Measurements from ENCODE around the gene EN2. TPM values are rescaled to one million over a fixed set of nuclear protein-coding genes. Genes with fewer than 3 reads are reported as not detected.

EN2 gene
- total and polyA plus RNA-seq, 2 of the 13 experiments (the other 11 are each of a cell fraction or from before 2014, with no cell fraction given): not detected

DNA sequence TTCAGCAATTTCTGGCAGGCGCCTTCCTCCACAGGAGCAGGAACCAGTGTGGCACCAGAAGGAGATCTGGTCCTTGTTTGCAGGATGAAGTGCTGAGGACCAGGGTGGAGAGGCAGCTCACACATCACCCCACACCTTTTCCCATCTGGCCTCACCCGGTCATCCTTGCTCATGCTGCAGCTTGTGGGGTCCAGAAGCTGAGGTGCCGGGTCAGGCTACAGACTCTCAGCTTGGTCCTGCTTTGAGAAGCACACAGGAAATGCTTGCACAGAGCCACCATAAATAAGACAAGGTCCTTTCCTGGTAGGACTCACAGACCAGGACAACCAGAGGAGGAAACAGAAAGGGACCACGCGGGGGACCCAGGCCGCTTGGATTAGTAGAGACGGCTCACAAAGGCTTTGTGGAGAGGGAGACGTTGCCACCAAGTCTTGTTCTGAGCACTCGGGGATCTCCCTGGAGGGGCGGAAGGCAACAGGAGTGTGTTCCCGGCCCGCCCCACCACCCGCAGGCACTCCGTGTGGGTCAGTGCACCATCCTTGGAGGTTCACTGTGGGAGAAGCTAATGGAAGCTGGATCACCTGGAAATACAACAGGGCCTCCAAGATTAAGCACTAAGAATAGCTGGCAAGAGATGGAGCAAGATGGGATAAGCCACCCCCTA, 29.6 kb upstream of the EN2 start:
- Histone ChIP-seq H4K20me1 (ENCODE audit: insufficient read depth, low read length) (no peaks in the 10 kb centered on the region), H3K36me3 (replicated peaks in 1 of 2; ENCODE audit: control insufficient read depth in 1 of 2, insufficient read depth in 2 of 2, low read length in 2 of 2) (no peaks in the 10 kb centered on the region), H3K9ac (ENCODE audit: insufficient read depth, low read depth, low read length) (no peak overlapping the region), H3K4me3 (replicated peaks in 1 of 3; ENCODE audit: insufficient read depth in 1 of 3, low read depth in 2 of 3, low read length in 3 of 3) (no peak overlapping the region), H3K9me3 (ENCODE audit: low read length) (no peaks in the 10 kb centered on the region), H3K79me2 (ENCODE audit: insufficient read depth, low read length) (no peaks in the 10 kb centered on the region), H3K27ac (ENCODE audit: extremely low read length, insufficient read depth, low read length) (no peak overlapping the region), H3K4me2 (ENCODE audit: low read depth, low read length) (no peak overlapping the region), H2AFZ (ENCODE audit: low read length) (no peak overlapping the region), H3K27me3 (ENCODE audit: control insufficient read depth in 1 of 2, insufficient read depth in 2 of 2, low read length in 2 of 2) (peaks cover 25 to 91% of the 10 kb centered on the region in 2 experiments), H3K4me1 (ENCODE audit: insufficient read depth, low read length) (no peaks in the 10 kb centered on the region)
- TF ChIP-seq ZNF235 (CRISPR knock-in tag; IDR thresholded peaks at IDR 0.05; ENCODE audit: borderline replicate concordance) (no peak), TBX3 (IDR thresholded peaks at IDR 0.05; ENCODE audit: borderline replicate concordance) (no peak), ZNF17 (CRISPR knock-in tag; IDR thresholded peaks at IDR 0.05) (no peak), MXI1 (IDR thresholded peaks at IDR 0.05; ENCODE audit: borderline replicate concordance, low read depth, low read length) (no peak), ZZZ3 (CRISPR knock-in tag; IDR thresholded peaks at IDR 0.05; ENCODE audit: borderline replicate concordance) (no peak), RAD21 (CRISPR knock-in tag; IDR thresholded peaks at IDR 0.05) (no peak), TAF1 (CRISPR knock-in tag; IDR thresholded peaks at IDR 0.05) (no peak), THAP11 (CRISPR knock-in tag; IDR thresholded peaks at IDR 0.05) (no peak), ZNF367 (CRISPR knock-in tag; IDR thresholded peaks at IDR 0.05; ENCODE audit: borderline replicate concordance) (no peak), SYNCRIP (IDR thresholded peaks at IDR 0.05; ENCODE audit: insufficient read depth, low read depth, low read length) (no peak), SIN3A (IDR thresholded peaks at IDR 0.05; ENCODE audit: borderline replicate concordance, low read depth, low read length) (no peak)
- TF ChIP-seq, protein P1, sequence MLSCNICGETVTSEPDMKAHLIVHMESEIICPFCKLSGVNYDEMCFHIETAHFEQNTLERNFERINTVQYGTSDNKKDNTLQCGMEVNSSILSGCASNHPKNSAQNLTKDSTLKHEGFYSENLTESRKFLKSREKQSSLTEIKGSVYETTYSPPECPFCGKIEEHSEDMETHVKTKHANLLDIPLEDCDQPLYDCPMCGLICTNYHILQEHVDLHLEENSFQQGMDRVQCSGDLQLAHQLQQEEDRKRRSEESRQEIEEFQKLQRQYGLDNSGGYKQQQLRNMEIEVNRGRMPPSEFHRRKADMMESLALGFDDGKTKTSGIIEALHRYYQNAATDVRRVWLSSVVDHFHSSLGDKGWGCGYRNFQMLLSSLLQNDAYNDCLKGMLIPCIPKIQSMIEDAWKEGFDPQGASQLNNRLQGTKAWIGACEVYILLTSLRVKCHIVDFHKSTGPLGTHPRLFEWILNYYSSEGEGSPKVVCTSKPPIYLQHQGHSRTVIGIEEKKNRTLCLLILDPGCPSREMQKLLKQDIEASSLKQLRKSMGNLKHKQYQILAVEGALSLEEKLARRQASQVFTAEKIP (CRISPR knock-in tag; IDR thresholded peaks at IDR 0.05; ENCODE audit: borderline replicate concordance): no peak
- TF ChIP-seq, protein P2, sequence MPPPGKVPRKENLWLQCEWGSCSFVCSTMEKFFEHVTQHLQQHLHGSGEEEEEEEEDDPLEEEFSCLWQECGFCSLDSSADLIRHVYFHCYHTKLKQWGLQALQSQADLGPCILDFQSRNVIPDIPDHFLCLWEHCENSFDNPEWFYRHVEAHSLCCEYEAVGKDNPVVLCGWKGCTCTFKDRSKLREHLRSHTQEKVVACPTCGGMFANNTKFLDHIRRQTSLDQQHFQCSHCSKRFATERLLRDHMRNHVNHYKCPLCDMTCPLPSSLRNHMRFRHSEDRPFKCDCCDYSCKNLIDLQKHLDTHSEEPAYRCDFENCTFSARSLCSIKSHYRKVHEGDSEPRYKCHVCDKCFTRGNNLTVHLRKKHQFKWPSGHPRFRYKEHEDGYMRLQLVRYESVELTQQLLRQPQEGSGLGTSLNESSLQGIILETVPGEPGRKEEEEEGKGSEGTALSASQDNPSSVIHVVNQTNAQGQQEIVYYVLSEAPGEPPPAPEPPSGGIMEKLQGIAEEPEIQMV (CRISPR knock-in tag; IDR thresholded peaks at IDR 0.05; ENCODE audit: low read depth): no peak
- POLR2A ChIA-PET: no interaction called here
- BruUV-seq (replicated peaks): no TSS peak
- 25% methylated on average over 12 of the region's 14 CpGs for WGBS (ENCODE audit: low lambda C conversion rate)
- intact Hi-C loops (cut with micrococcal nuclease; ENCODE audit: unreplicated experiment) (no loop called here), in situ Hi-C loops (cut with HindIII; ENCODE audit: extremely low pct_ligation_motif_present, low pct_unique_long_range_greater_than_20kb) (no loop called here)
- DNase-seq (ENCODE audit: low spot score) (no peak), FAIRE-seq (no peak), ATAC-seq (no peak)
- CTCF ChIA-PET (ENCODE audit: low intra/inter-chr PET ratio, low total read pairs): no interaction called here

Data from HepG2 (cell line).